Erythroblast (primary cell): ENCODE data around the gene CWC27.

Experiments
- GATA1 ChIP-seq: IDR thresholded peaks from 2 replicates; pipeline ENCODE4 v1.6.1; 2011; ENCODE audit warnings: low read depth, mild to moderate bottlenecking, control low read depth, low read length, moderate library complexity
- POLR2A ChIP-seq: IDR thresholded peaks from 2 replicates; pipeline ENCODE4 v1.6.1; 2011; ENCODE audit warnings: mild to moderate bottlenecking, low read length

DNA sequence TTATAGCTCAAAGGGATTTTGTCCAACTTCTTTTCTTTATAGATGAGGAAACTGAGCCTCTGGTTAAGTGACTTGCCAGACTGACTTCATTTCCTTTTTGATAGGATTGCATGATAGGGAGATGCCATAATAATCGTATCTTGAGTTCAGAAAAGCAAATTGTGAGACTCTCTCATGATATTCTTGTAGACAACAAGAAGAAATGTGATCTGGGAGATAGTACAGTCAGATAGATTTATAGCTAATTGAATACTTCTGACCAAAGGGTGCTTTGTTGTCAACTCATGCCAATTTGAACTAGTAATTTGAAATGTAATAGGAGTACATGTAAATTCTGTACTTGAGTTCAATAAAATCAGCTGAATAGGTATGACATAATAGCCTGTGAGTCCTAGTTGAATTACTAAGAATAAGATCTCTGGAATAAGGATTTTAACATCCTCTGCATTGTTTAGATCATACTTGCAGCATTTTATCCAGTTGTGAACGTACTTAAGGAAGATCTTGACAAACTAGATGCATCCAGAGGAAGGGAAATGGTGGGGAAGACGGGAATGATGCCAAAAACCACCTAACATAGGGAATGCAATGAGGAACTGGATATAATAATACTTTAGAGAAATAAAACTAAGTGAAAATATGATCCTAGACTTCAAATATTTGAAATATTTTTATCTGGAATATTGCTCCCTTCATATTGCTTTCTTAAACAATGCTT is 25.5 kb downstream of the CWC27 start:
- TF ChIP-seq GATA1 (no peak), POLR2A (no peak)
